GM18519 (cell line): ENCODE results near the gene VCL.
A peak's percentile ranks its signal among the peaks of the same experiment; 100 is the strongest.
"Not testable (repeated sequence)": the region's sequence is repeated elsewhere in the genome, so short reads cannot be mapped to it uniquely, and the experiment has no call there.

Source experiments
- ATAC-seq: cut with Tn5 transposase; IDR thresholded peaks from one replicate; pipeline ENCODE4 v1.9.1; 2021; ENCODE audit warnings: mild to moderate bottlenecking, moderate library complexity; ENCODE audit not compliant: unreplicated experiment, low FRiP score

The VCL gene

DNA sequence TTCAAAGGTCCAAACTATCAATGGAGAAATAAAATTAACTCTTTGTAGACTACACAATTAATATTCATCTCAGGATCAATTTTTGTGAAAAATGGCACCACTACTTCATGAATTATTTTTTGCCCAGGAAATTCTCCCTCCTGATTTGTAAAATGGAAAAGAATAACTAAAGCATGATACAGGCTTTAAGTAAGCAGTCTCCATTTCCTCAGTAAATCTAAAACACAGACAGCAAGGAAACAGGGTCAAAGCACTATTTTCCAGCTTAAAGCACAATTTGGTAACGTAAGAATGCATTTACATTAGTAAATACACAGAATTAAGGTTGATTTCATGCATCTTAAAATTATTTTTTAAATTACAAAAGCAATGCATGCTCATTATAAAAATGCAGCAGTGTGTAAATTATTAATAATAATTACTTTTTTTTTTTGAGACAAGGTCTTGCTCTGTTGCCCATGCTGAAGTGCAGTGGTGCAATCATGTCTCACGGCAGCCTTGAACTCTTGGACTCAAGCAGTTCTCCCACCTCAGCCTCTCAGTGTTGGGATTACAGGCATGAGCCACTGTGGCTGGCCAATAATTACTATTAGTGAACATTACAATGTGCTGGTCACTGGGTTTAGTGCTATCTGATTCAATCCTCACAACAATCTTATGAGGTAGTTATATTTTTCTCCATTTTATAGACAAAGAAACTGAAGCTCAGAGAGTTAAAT lies 26.1 kb upstream of the VCL start:
- ATAC-seq, result no peak

- no peak for ATAC-seq
Observed at GRCh38 chr10:73973427-73973826, 24.5 kb upstream of the VCL start.

DNA sequence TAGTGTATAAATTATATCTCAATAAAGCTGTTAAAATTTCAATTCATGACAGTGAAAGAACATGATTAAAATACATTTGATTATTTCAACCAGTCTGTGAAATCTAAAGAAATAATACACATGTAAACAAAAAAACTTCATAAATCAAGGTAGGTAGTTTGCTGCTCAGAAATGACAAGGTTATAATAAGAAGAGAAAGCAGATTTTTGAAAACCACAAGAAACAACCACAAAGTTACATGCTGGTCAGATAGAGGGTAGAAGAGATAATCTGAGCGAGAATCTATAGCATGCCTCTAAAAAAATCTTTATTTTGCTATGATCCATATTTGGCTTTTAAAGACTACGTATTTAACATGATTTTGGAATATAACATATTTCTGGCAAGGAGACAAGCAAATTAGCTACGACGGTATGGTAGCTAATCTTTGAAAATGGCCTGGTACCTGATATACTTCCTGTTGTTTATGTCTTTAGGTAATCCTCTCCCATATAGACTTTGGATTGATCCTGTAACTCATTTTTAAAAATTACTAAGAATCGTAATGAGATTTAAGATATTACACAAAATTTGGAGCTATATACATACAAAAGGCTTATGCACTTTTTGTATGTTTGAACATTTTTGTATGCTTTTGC lies 23.5 kb upstream of the VCL start:
- no peak for ATAC-seq

DNA sequence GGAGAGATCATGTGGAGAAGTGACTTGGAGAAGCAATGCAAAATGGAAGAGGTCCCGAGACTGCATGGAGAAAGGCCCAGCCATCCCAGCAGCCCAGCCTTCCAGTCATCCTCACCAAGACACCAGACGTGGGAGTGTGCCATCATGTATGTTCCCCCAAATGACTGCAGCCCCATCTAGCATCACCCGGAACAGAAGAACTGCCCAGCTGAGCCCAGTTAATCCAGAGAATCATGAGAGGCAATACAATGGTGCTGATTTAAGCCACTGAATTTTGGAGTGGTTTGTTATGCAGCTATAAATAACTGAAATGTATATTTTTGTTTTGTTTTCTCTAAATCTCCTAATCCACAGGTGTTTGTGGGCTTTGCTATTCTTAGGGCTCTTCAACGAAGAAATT lies 22.5 kb upstream of the VCL start:
- no peak for ATAC-seq

- no peak for ATAC-seq
Observed at GRCh38 chr10:73979141-73979808, 18.6 kb upstream of the VCL start.

GRCh38 chr10:73979809-73980433 lies 18.0 kb upstream of the VCL start:
- ATAC-seq, result no peak

GRCh38 chr10:73981812-73982211 lies 16.1 kb upstream of the VCL start:
- ATAC-seq, result no peak

GRCh38 chr10:73983096-73984047 lies 14.5 kb upstream of the VCL start:
- no peak for ATAC-seq

GRCh38 chr10:73989594-73990150 lies 8.2 kb upstream of the VCL start:
- ATAC-seq, result no peak

- ATAC-seq, result no peak
Observed at GRCh38 chr10:73991203-73991883, 6.6 kb upstream of the VCL start.

- no peak for ATAC-seq
Observed at GRCh38 chr10:73991884-73992245, 6.1 kb upstream of the VCL start.

DNA sequence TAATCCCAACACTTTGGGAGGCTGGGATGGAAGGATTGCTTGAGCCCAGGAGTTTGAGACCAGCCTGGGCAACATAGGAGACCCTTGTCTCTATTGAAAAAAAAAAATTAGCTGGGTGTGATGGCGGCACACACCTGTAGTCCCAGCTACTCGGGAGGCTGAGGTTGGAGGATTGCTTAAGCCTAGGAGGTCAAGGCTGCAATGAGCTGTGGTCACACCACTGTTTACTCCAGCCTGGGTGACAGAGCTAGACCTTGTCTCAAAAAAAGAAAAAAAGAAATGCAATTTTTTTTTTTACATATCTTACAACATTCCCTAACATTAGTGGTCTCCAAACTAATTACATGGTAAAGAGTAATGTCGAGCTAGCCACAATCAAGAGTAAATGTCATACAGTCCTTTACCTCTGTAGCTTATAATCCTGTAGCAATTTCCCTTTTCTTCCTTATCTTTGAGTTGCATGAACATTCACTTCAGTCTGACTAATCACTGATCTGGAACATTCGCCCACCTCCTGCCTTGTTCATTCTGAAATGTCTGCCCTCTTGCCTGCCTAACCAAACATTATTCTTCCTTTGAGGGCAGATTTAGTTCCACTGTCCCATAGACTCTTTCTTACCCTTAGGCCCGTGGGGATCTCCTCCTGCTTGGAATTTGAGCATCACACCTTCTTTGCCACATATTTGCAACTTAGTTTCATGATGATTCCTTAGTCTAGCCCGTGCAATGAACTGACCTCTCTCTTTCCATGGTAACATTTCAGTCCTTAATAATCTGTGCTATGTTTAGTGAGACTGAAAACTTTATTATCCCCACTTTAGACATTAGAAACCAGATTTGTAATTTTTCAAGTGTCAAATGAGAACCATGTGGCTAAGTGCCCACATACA lies 4.8 kb upstream of the VCL start:
- ATAC-seq, result no peak

GRCh38 chr10:73995035-73995358 lies 2.9 kb upstream of the VCL start:
- ATAC-seq, result no peak

- peak; percentile 9 for ATAC-seq
Observed at GRCh38 chr10:73997461-73997786, 492 bp upstream of the VCL start.

GRCh38 chr10:73998623-73998928 lies 660 bp downstream of the VCL start:
- ATAC-seq, result no peak

DNA sequence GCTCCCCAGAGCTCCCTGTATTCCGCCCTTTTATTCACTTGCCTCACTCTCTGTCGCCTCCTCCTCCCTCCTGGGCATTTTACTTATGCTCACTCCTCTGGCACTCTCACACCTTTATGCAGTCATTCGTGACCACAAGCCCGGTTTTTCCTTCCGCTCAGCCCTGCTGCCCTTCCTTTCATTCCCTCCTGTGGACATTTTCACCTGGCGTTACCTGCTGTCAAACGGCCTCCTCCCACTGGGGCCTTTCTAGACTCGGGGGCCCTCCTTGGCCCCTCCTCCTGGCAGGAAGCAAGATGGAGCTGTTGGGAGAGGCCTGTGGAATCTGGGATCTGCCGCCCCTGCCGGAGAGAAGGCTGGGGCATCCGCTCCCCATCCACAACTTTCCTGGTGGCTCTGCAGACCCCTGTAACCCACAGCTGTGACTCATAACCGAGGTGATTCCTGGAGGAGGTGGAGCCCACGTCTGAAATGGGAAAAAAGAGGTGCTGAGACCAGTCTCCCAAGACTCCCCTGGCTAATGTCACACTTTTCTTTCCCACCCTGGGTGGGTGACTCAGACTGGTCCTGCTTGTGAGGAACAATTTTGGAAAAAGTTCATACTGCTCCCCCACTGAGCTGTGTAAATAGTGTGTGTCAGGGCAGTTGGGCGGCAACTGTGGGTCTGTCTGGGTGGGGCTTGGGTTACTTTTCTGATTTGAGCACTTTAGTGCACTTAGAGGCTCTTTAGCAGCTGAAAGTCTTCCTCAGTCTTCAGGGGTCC lies 1.2 kb downstream of the VCL start:
- ATAC-seq, result no peak

DNA sequence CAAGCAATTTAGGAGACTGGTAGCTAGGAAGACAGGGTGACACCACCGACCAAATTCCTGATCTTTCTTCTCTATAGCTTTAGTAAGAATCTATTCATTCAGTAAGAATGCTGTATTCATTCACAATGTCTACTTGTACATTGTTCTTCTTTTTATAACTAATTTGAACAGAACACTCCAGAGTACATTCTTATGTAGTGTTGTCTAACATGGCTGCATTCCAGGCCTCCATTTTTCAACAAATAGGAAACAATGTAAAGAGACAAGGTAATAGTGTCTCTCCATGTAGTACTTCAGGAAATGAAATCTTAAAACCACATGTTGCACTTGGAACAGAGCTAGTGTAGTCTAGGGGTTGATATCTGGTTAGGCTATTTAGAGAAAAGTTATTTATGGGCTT lies 1.8 kb downstream of the VCL start:
- ATAC-seq, result no peak

DNA sequence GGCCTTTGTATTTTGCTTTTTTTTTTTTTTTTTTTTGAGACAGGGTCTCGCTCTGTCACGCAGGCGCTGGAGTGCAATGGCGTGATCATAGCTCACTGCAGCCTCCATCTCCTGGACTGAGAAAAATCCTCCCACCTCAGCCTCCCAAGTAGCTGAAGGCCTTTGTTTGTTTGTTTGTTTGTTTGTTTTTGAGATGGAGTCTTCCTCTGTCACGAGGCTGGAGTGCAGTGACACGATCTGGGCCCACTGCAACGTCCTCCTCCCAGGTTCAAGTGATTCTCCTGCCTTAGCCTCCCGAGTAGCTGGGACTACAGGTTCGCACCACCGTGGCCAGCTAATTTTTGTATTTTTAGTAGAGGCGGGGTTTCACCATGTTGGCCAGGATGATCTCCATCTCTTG lies 2.3 kb downstream of the VCL start:
- not testable (repeated sequence) for ATAC-seq
